ENCODE results near the gene NAA25. TPM values are rescaled to one million over a fixed set of nuclear protein-coding genes. Genes with fewer than 3 reads are reported as not detected.

NAA25 gene
- total and polyA plus RNA-seq, 9 of the 15 experiments (the other 6 are each of a cell fraction or from before 2014, with no cell fraction given) = 26.6 to 59.6 (median 48.9) TPM

GRCh38 chr12:112122823-112123690 is 14.5 kb upstream of the NAA25 start (continued):
- TF ChIP-seq, protein P1, sequence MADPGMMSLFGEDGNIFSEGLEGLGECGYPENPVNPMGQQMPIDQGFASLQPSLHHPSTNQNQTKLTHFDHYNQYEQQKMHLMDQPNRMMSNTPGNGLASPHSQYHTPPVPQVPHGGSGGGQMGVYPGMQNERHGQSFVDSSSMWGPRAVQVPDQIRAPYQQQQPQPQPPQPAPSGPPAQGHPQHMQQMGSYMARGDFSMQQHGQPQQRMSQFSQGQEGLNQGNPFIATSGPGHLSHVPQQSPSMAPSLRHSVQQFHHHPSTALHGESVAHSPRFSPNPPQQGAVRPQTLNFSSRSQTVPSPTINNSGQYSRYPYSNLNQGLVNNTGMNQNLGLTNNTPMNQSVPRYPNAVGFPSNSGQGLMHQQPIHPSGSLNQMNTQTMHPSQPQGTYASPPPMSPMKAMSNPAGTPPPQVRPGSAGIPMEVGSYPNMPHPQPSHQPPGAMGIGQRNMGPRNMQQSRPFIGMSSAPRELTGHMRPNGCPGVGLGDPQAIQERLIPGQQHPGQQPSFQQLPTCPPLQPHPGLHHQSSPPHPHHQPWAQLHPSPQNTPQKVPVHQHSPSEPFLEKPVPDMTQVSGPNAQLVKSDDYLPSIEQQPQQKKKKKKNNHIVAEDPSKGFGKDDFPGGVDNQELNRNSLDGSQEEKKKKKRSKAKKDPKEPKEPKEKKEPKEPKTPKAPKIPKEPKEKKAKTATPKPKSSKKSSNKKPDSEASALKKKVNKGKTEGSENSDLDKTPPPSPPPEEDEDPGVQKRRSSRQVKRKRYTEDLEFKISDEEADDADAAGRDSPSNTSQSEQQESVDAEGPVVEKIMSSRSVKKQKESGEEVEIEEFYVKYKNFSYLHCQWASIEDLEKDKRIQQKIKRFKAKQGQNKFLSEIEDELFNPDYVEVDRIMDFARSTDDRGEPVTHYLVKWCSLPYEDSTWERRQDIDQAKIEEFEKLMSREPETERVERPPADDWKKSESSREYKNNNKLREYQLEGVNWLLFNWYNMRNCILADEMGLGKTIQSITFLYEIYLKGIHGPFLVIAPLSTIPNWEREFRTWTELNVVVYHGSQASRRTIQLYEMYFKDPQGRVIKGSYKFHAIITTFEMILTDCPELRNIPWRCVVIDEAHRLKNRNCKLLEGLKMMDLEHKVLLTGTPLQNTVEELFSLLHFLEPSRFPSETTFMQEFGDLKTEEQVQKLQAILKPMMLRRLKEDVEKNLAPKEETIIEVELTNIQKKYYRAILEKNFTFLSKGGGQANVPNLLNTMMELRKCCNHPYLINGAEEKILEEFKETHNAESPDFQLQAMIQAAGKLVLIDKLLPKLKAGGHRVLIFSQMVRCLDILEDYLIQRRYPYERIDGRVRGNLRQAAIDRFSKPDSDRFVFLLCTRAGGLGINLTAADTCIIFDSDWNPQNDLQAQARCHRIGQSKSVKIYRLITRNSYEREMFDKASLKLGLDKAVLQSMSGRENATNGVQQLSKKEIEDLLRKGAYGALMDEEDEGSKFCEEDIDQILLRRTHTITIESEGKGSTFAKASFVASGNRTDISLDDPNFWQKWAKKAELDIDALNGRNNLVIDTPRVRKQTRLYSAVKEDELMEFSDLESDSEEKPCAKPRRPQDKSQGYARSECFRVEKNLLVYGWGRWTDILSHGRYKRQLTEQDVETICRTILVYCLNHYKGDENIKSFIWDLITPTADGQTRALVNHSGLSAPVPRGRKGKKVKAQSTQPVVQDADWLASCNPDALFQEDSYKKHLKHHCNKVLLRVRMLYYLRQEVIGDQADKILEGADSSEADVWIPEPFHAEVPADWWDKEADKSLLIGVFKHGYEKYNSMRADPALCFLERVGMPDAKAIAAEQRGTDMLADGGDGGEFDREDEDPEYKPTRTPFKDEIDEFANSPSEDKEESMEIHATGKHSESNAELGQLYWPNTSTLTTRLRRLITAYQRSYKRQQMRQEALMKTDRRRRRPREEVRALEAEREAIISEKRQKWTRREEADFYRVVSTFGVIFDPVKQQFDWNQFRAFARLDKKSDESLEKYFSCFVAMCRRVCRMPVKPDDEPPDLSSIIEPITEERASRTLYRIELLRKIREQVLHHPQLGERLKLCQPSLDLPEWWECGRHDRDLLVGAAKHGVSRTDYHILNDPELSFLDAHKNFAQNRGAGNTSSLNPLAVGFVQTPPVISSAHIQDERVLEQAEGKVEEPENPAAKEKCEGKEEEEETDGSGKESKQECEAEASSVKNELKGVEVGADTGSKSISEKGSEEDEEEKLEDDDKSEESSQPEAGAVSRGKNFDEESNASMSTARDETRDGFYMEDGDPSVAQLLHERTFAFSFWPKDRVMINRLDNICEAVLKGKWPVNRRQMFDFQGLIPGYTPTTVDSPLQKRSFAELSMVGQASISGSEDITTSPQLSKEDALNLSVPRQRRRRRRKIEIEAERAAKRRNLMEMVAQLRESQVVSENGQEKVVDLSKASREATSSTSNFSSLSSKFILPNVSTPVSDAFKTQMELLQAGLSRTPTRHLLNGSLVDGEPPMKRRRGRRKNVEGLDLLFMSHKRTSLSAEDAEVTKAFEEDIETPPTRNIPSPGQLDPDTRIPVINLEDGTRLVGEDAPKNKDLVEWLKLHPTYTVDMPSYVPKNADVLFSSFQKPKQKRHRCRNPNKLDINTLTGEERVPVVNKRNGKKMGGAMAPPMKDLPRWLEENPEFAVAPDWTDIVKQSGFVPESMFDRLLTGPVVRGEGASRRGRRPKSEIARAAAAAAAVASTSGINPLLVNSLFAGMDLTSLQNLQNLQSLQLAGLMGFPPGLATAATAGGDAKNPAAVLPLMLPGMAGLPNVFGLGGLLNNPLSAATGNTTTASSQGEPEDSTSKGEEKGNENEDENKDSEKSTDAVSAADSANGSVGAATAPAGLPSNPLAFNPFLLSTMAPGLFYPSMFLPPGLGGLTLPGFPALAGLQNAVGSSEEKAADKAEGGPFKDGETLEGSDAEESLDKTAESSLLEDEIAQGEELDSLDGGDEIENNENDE (IDR thresholded peaks at IDR 0.05; ENCODE audit: low read depth, low read length) = no peak
- TF ChIP-seq PRDM10 (IDR thresholded peaks at IDR 0.05; ENCODE audit: partially characterized antibody) (peak; percentile 56), ZNF12 (CRISPR knock-in tag; IDR thresholded peaks at IDR 0.05) (no peak), E2F8 (IDR thresholded peaks at IDR 0.05; ENCODE audit: low read depth, partially characterized antibody) (no peak), TAF15 (IDR thresholded peaks at IDR 0.05; ENCODE audit: low read depth, low read length) (no peak)
- TF ChIP-seq, protein P2, sequence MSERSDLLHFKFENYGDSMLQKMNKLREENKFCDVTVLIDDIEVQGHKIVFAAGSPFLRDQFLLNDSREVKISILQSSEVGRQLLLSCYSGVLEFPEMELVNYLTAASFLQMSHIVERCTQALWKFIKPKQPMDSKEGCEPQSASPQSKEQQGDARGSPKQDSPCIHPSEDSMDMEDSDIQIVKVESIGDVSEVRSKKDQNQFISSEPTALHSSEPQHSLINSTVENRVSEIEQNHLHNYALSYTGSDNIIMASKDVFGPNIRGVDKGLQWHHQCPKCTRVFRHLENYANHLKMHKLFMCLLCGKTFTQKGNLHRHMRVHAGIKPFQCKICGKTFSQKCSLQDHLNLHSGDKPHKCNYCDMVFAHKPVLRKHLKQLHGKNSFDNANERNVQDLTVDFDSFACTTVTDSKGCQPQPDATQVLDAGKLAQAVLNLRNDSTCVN (CRISPR knock-in tag; IDR thresholded peaks at IDR 0.05) = no peak
